K562 (cell line): ENCODE results near the gene ARFGEF2. TPM values are rescaled to one million over a fixed set of nuclear protein-coding genes. Genes with fewer than 3 reads are reported as not detected.
A peak's percentile ranks its signal among the peaks of the same experiment; 100 is the strongest.

Experiments used
- CTBP1 ChIP-seq: fragments of 450-650 bp; IDR thresholded peaks from 2 replicates; pipeline ENCODE4 v1.6.1; 2016; ENCODE audit warnings: borderline replicate concordance
- EGR1 ChIP-seq: fragments of 450-650 bp; conservative IDR thresholded peaks from 2 replicates; pipeline ENCODE4 v1.6.1; 2017; ENCODE audit warnings: mild to moderate bottlenecking
- FUS ChIP-seq: fragments of 200-400 bp; formaldehyde crosslinking; optimal IDR thresholded peaks from 2 replicates; pipeline ENCODE3; 2017; ENCODE audit warnings: low read depth, low read length
- GABPB1 ChIP-seq: sonication (generic); formaldehyde crosslinking; IDR thresholded peaks from 2 replicates; pipeline ENCODE4 v1.8.0; 2022; ENCODE audit warnings: mild to moderate bottlenecking, missing genetic modification reagents
- MXI1 ChIP-seq: IDR thresholded peaks from 2 replicates; pipeline ENCODE4 v1.6.1; 2011; ENCODE audit warnings: low read depth, mild to moderate bottlenecking, improper control_type of control experiment, low read length
- PML ChIP-seq: IDR thresholded peaks from 2 replicates; pipeline ENCODE4 v1.6.1; 2012; ENCODE audit warnings: low read length, inconsistent platforms
- PYGO2 ChIP-seq: fragments of 450-650 bp; IDR thresholded peaks from 2 replicates; pipeline ENCODE4 v1.6.1; 2016; ENCODE audit warnings: mild to moderate bottlenecking, missing genetic modification characterization, moderate library complexity, missing compliant biosample characterization
- ZBTB1 ChIP-seq: sonication (generic); formaldehyde crosslinking; IDR thresholded peaks from 2 replicates; pipeline ENCODE4 v1.8.1; 2023; ENCODE audit warnings: missing genetic modification reagents, low read depth, mild to moderate bottlenecking, borderline replicate concordance
- ZKSCAN1 ChIP-seq: fragments of 150-350 bp; IDR thresholded peaks from 2 replicates; pipeline ENCODE4 v1.6.1; 2016; ENCODE audit warnings: low read depth, low read length
- ZNF165 ChIP-seq: fragments of 250-450 bp; sonication (Bioruptor Pico); IDR thresholded peaks from 2 replicates; pipeline ENCODE4 v1.4.0; 2020; ENCODE audit warnings: borderline replicate concordance
- polyA plus RNA-seq, 8 experiments: library from polyadenylated mRNA; depleted of rRNA in 4 of 8; stranded (reverse) in 5 of 8; unstranded in 3 of 8; fragments of >200 nt; fragmentation: Nextera tagmentation in 2 of 8; fragmentation: Illumina TruSeq in 1 of 8; extraction: Ambion mirVana in 2 of 8; extraction: Trizol in 1 of 8; gene quantifications; 2 replicates each; pipeline versions ENCODE4 v1.2.1 to v1.2.3, GENCODE V29; 2011 to 2014; ENCODE audit warnings: inconsistent platforms in 1 of 8, missing spikeins in 1 of 8
- total RNA-seq, 7 experiments: library from RNA; depleted of rRNA in 6 of 7; stranded (reverse); fragments of >200 nt in 6 of 7; fragmentation: Illumina TruSeq in 2 of 7; extraction: Trizol in 2 of 7; gene quantifications; 2 replicates each; pipeline versions ENCODE4 v1.2.1 to v1.2.3, GENCODE V29; 2011 to 2021; ENCODE audit warnings: low replicate concordance in 1 of 7
- TF ChIP-seq, protein P1 (sequence below): sonication (generic); formaldehyde crosslinking; IDR thresholded peaks from 2 replicates; pipeline ENCODE4 v1.4.0; 2020; ENCODE audit warnings: mild to moderate bottlenecking, missing genetic modification reagents
- TF ChIP-seq, protein P2 (sequence below): fragments of 250-450 bp; sonication (Bioruptor Pico); IDR thresholded peaks from 2 replicates; pipeline ENCODE4 v1.8.0; 2021; ENCODE audit warnings: moderate library complexity, mild to moderate bottlenecking, inconsistent platforms
- TF ChIP-seq, protein P3 (sequence below): IDR thresholded peaks from 2 replicates; pipeline ENCODE4 v1.6.1; 2011; ENCODE audit warnings: borderline replicate concordance, low read depth, mild to moderate bottlenecking, moderate library complexity, low read length; ENCODE audit not compliant: insufficient read depth, poor library complexity, severe bottlenecking
- TF ChIP-seq, protein P4 (sequence below): fragments of 250-450 bp; sonication (Bioruptor Pico); IDR thresholded peaks from 2 replicates; pipeline ENCODE4 v1.5.0; 2022; ENCODE audit warnings: mild to moderate bottlenecking
- TF ChIP-seq, protein P5 (sequence below): fragments of 450-650 bp; formaldehyde crosslinking; conservative IDR thresholded peaks from 2 replicates; pipeline ENCODE4 v1.4.0; 2022; ENCODE audit warnings: mild to moderate bottlenecking, missing genetic modification characterization
- TF ChIP-seq, protein P6 (sequence below), 3 experiments: IDR thresholded peaks in 2 of 3; conservative IDR thresholded peaks in 1 of 3; 2 replicates each; pipeline ENCODE4 v1.5.1; 2011 to 2012; ENCODE audit warnings: low read length in 3 of 3, mild to moderate bottlenecking in 3 of 3, control low read depth in 2 of 3, improper control_type of control experiment in 1 of 3, inconsistent platforms in 1 of 3, low read depth in 1 of 3, mixed read lengths in 1 of 3, moderate library complexity in 1 of 3; ENCODE audit not compliant: insufficient read depth in 2 of 3

ARFGEF2 gene
- total and polyA plus RNA-seq, 9 of the 15 experiments (the other 6 are each of a cell fraction or from before 2014, with no cell fraction given), result 4.2 to 18.8 (median 13.7) TPM

DNA sequence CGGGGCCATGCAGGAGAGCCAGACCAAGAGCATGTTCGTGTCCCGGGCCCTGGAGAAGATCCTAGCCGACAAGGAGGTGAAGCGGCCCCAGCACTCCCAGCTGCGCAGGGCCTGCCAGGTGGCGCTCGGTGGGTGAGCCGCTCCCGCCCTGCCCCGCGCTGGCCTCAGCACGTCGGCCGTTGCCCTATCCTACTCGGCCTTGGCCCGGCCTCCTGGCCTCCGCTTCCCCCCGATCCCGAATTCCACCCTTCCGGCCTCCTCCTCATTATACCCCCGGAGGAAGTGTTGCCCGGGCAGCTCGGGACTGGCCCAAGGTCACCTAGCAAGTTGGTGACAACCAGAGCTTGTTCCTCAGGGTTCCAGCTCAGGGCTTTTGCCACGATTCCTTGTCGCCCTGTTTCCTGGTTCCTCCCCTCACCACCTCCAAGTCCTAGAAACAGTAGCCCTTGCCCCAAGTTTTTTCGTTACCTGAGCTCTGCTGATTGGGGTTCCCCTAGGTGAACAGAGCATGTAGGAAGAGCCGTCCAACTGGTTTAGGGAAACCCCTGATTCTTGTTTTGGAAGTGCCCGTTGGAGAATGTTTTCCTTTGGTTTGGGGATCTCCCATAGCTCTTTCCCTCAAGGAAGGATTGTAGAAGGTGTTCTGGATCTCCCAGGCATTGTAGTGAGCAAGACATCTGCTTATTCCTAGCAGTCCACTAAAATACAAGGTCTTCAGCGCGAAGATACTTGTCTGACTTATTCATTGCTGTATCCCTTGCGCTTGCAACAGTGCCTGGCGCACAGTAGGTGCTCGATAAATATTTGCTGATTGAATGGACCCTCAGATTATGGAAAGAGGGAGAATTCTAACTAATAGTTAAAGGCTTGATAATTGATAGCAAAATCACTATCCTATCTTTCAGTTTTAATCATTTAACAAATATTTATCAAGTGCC, 641 bp downstream of the ARFGEF2 start (continued):
- TF ChIP-seq, protein P1, sequence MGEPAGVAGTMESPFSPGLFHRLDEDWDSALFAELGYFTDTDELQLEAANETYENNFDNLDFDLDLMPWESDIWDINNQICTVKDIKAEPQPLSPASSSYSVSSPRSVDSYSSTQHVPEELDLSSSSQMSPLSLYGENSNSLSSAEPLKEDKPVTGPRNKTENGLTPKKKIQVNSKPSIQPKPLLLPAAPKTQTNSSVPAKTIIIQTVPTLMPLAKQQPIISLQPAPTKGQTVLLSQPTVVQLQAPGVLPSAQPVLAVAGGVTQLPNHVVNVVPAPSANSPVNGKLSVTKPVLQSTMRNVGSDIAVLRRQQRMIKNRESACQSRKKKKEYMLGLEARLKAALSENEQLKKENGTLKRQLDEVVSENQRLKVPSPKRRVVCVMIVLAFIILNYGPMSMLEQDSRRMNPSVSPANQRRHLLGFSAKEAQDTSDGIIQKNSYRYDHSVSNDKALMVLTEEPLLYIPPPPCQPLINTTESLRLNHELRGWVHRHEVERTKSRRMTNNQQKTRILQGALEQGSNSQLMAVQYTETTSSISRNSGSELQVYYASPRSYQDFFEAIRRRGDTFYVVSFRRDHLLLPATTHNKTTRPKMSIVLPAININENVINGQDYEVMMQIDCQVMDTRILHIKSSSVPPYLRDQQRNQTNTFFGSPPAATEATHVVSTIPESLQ, result no peak; the same call in 1 of the 2 replicates
- TF ChIP-seq CTBP1, result peak; percentile 9; the same call in 1 of the 2 replicates
- no peak for TF ChIP-seq ZBTB1 (CRISPR knock-in tag)
- TF ChIP-seq, protein P2, sequence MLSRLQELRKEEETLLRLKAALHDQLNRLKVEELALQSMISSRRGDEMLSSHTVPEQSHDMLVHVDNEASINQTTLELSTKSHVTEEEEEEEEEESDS (CRISPR knock-in tag), result no peak
- TF ChIP-seq MXI1, result no peak
- TF ChIP-seq, protein P3, sequence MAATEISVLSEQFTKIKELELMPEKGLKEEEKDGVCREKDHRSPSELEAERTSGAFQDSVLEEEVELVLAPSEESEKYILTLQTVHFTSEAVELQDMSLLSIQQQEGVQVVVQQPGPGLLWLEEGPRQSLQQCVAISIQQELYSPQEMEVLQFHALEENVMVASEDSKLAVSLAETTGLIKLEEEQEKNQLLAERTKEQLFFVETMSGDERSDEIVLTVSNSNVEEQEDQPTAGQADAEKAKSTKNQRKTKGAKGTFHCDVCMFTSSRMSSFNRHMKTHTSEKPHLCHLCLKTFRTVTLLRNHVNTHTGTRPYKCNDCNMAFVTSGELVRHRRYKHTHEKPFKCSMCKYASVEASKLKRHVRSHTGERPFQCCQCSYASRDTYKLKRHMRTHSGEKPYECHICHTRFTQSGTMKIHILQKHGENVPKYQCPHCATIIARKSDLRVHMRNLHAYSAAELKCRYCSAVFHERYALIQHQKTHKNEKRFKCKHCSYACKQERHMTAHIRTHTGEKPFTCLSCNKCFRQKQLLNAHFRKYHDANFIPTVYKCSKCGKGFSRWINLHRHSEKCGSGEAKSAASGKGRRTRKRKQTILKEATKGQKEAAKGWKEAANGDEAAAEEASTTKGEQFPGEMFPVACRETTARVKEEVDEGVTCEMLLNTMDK, result peak; percentile 57
- TF ChIP-seq PYGO2 (tag), result no peak
- no peak for TF ChIP-seq FUS
- TF ChIP-seq PML, result no peak
- TF ChIP-seq, protein P4, sequence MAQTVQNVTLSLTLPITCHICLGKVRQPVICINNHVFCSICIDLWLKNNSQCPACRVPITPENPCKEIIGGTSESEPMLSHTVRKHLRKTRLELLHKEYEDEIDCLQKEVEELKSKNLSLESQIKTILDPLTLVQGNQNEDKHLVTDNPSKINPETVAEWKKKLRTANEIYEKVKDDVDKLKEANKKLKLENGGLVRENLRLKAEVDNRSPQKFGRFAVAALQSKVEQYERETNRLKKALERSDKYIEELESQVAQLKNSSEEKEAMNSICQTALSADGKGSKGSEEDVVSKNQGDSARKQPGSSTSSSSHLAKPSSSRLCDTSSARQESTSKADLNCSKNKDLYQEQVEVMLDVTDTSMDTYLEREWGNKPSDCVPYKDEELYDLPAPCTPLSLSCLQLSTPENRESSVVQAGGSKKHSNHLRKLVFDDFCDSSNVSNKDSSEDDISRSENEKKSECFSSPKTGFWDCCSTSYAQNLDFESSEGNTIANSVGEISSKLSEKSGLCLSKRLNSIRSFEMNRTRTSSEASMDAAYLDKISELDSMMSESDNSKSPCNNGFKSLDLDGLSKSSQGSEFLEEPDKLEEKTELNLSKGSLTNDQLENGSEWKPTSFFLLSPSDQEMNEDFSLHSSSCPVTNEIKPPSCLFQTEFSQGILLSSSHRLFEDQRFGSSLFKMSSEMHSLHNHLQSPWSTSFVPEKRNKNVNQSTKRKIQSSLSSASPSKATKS (CRISPR knock-in tag), result no peak
- TF ChIP-seq, protein P5, sequence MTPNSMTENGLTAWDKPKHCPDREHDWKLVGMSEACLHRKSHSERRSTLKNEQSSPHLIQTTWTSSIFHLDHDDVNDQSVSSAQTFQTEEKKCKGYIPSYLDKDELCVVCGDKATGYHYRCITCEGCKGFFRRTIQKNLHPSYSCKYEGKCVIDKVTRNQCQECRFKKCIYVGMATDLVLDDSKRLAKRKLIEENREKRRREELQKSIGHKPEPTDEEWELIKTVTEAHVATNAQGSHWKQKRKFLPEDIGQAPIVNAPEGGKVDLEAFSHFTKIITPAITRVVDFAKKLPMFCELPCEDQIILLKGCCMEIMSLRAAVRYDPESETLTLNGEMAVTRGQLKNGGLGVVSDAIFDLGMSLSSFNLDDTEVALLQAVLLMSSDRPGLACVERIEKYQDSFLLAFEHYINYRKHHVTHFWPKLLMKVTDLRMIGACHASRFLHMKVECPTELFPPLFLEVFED (CRISPR knock-in tag), result no peak
- TF ChIP-seq, protein P6, sequence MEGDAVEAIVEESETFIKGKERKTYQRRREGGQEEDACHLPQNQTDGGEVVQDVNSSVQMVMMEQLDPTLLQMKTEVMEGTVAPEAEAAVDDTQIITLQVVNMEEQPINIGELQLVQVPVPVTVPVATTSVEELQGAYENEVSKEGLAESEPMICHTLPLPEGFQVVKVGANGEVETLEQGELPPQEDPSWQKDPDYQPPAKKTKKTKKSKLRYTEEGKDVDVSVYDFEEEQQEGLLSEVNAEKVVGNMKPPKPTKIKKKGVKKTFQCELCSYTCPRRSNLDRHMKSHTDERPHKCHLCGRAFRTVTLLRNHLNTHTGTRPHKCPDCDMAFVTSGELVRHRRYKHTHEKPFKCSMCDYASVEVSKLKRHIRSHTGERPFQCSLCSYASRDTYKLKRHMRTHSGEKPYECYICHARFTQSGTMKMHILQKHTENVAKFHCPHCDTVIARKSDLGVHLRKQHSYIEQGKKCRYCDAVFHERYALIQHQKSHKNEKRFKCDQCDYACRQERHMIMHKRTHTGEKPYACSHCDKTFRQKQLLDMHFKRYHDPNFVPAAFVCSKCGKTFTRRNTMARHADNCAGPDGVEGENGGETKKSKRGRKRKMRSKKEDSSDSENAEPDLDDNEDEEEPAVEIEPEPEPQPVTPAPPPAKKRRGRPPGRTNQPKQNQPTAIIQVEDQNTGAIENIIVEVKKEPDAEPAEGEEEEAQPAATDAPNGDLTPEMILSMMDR (IDR thresholded peaks at IDR 0.05 in 2 of 3, conservative IDR thresholded peaks at IDR 0.05 in 1 of 3; ENCODE audit: insufficient read depth in 2 of 3, low read depth in 1 of 3, low read length in 3 of 3), result no peak
- no peak for TF ChIP-seq EGR1
- peak; percentile 97 for TF ChIP-seq ZKSCAN1
- TF ChIP-seq ZNF165 (CRISPR knock-in tag), result no peak
- 0 out of 2 replicates have a peak, but pooled peaks have one; percentile 10 for TF ChIP-seq GABPB1
